Lower leg skin (tissue), 4 donors: ENCODE measurements around the gene DPRX. TPM values are rescaled to one million over a fixed set of nuclear protein-coding genes. Genes with fewer than 3 reads are reported as not detected.
A peak's percentile ranks its signal among the peaks of the same experiment; 100 is the strongest.

Source experiments
- DNase-seq, 2 donors: peaks; one replicate each; pipeline ENCODE4 v3.0.0-alpha.2; 2019; ENCODE audit warnings: low spot score in 2 of 2
- H3K4me3 ChIP-seq: fragments of 200-600 bp; sonication (generic); 2 replicates; pipeline ENCODE4 v1.5.1; 2017; ENCODE audit warnings: mild to moderate bottlenecking, low read depth; ENCODE audit not compliant: poor library complexity, severe bottlenecking
- CTCF ChIP-seq, 3 donors: fragments of 450-650 bp; IDR thresholded peaks; one replicate each; pipeline ENCODE4 v1.5.1; 2016; ENCODE audit warnings: antibody characterized with exemption in 3 of 3, mild to moderate bottlenecking in 3 of 3, moderate library complexity in 2 of 3
- POLR2A ChIP-seq, 2 donors: fragments of 450-650 bp; IDR thresholded peaks; one replicate each; pipeline ENCODE4 v1.6.1; 2016 to 2017; ENCODE audit warnings: antibody characterized with exemption in 2 of 2, mild to moderate bottlenecking in 1 of 2, moderate library complexity in 1 of 2
- WGBS, 2 donors: methylation state at CpG; one replicate each; pipeline ENCODE4 v1.1.5; 2018; 5-methylcytosine and 5-hydroxymethylcytosine counted together
- intact Hi-C: fragments of 100-400 bp; cut with DNase I; formaldehyde crosslinking; loops from one replicate; pipeline ENCODE4 v1.15.0; 2023; ENCODE audit warnings: low total_unique reads
- total RNA-seq, 4 donors: library from RNA; depleted of rRNA; stranded (reverse); fragments of >200 nt; gene quantifications; one replicate each; pipeline ENCODE4 v1.1.0, GENCODE V29; 2016

DPRX gene
- total RNA-seq, 4 donors from 2014 or later, result not detected

GRCh38 chr19:53596056-53596455 lies 35.7 kb upstream of the DPRX start:
- TF ChIP-seq CTCF (IDR thresholded peaks at IDR 0.05) (no peak), POLR2A (IDR thresholded peaks at IDR 0.05) (no peak)
- H3K4me3 ChIP-seq, result no peak overlapping the region
- DNase-seq, result no peak
- 83 to 86% methylated on average over 9 of the region's 9 CpGs for WGBS, 2 donors
- intact Hi-C loops, result no loop called here

GRCh38 chr19:53597023-53597422 lies 34.8 kb upstream of the DPRX start:
- WGBS, 2 donors, result 46 to 49% methylated on average over 12 of the region's 12 CpGs
- H3K4me3 ChIP-seq, result no peak overlapping the region
- DNase-seq, result peak in 1 of 2 donors; percentile 24
- TF ChIP-seq CTCF (IDR thresholded peaks at IDR 0.05) (no peak), POLR2A (IDR thresholded peaks at IDR 0.05) (no peak)
- intact Hi-C loops, result no loop called here

- H3K4me3 ChIP-seq, result no peak overlapping the region
- no peak for DNase-seq
- WGBS, 2 donors, result 57 to 66% methylated on average over 10 of the region's 10 CpGs
- intact Hi-C loops, result no loop called here
- TF ChIP-seq POLR2A (IDR thresholded peaks at IDR 0.05), result no peak
- no peak for TF ChIP-seq CTCF (IDR thresholded peaks at IDR 0.05)
Observed at GRCh38 chr19:53598361-53598760, 33.4 kb upstream of the DPRX start.

GRCh38 chr19:53600217-53600616 lies 31.6 kb upstream of the DPRX start:
- no peak overlapping the region for H3K4me3 ChIP-seq
- no peak for TF ChIP-seq POLR2A (IDR thresholded peaks at IDR 0.05)
- no peak for TF ChIP-seq CTCF (IDR thresholded peaks at IDR 0.05)
- DNase-seq, result no peak
- WGBS, 2 donors, result 78 to 84% methylated on average over 4 of the region's 4 CpGs
- intact Hi-C loops, result no loop called here

GRCh38 chr19:53606031-53606430 lies 25.8 kb upstream of the DPRX start:
- 88 to 92% methylated on average over 15 of the region's 15 CpGs for WGBS, 2 donors
- no peak overlapping the region for H3K4me3 ChIP-seq
- no peak for DNase-seq
- TF ChIP-seq CTCF (IDR thresholded peaks at IDR 0.05) (no peak), POLR2A (IDR thresholded peaks at IDR 0.05) (no peak)
- intact Hi-C loops, result no loop called here

GRCh38 chr19:53608381-53608780 lies 23.4 kb upstream of the DPRX start:
- H3K4me3 ChIP-seq, result no peak overlapping the region
- WGBS, 2 donors, result 69 to 86% methylated on average over 12 of the region's 12 CpGs
- intact Hi-C loops, result no loop called here
- DNase-seq, result no peak
- TF ChIP-seq POLR2A (IDR thresholded peaks at IDR 0.05), result no peak
